Measurements from ENCODE around the gene PPARD. TPM values are rescaled to one million over a fixed set of nuclear protein-coding genes. Genes with fewer than 3 reads are reported as not detected.
"Not testable (repeated sequence)": the region's sequence is repeated elsewhere in the genome, so short reads cannot be mapped to it uniquely, and the experiment has no call there.

PPARD gene
- total RNA-seq, 1 donor from 2014 or later = 20.8 TPM

DNA sequence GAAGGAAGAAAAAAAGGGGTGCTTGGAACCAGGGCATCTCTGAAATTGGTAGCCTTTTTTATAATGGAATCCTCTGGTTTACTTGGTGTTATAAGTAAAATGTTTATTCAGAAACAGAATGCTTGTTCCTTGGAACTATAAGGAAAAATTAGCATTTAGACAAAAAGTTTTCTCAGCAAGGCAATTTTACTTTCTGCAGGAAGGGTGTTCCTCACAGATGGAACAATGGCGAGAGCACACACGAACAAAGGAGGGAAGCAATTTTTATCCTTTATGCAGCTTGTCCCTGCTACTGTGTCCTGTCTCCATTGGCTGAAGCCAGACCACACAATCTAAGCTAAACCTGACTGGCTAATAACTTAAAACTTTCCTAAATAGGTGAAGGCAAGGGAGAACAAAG is 87.1 kb downstream of the PPARD start:
- Mint-ChIP-seq H3K36me3 (peaks cover 24% of the 10 kb centered on the region), H3K27ac (no peak overlapping the region), H3K4me1 (peaks cover 4% of the 10 kb centered on the region), H3K4me3 (no peak overlapping the region), H3K27me3 (ENCODE audit: low read depth) (no peaks in the 10 kb centered on the region), H3K9me3 (peaks cover 16% of the 10 kb centered on the region)
- no peak for DNase-seq (ENCODE audit: low spot score in 2 of 2, unreplicated experiment in 2 of 2)
- TF ChIP-seq, protein P1, sequence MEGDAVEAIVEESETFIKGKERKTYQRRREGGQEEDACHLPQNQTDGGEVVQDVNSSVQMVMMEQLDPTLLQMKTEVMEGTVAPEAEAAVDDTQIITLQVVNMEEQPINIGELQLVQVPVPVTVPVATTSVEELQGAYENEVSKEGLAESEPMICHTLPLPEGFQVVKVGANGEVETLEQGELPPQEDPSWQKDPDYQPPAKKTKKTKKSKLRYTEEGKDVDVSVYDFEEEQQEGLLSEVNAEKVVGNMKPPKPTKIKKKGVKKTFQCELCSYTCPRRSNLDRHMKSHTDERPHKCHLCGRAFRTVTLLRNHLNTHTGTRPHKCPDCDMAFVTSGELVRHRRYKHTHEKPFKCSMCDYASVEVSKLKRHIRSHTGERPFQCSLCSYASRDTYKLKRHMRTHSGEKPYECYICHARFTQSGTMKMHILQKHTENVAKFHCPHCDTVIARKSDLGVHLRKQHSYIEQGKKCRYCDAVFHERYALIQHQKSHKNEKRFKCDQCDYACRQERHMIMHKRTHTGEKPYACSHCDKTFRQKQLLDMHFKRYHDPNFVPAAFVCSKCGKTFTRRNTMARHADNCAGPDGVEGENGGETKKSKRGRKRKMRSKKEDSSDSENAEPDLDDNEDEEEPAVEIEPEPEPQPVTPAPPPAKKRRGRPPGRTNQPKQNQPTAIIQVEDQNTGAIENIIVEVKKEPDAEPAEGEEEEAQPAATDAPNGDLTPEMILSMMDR (IDR thresholded peaks at IDR 0.05; ENCODE audit: unreplicated experiment) = no peak

DNA sequence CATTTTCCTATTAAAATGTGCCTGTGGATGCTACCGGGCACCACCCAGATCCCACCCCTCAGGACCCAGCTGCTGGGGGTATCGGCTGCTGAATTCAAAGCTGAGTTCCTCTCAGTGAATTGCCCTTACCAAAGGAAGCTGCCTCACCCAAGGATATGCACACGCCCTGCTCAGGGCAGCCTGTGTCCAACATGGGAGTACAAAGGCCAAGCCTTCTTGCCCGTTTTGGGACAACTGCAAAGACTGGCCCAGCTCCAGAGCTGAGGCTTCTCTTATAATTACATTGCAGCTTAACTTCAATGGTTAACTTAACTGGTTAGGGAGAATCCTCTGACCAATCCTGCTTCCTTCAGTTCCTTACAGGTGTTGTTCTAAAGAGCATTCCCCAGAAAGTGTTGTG is 89.9 kb downstream of the PPARD start:
- TF ChIP-seq, protein P1 (IDR thresholded peaks at IDR 0.05; ENCODE audit: unreplicated experiment) = no peak
- Mint-ChIP-seq H3K27ac (no peak overlapping the region), H3K4me3 (no peak overlapping the region), H3K9me3 (peaks cover 16% of the 10 kb centered on the region), H3K36me3 (peaks cover 19% of the 10 kb centered on the region), H3K27me3 (ENCODE audit: low read depth) (no peaks in the 10 kb centered on the region), H3K4me1 (no peaks in the 10 kb centered on the region)
- DNase-seq (ENCODE audit: low spot score in 2 of 2, unreplicated experiment in 2 of 2) = no peak

DNA sequence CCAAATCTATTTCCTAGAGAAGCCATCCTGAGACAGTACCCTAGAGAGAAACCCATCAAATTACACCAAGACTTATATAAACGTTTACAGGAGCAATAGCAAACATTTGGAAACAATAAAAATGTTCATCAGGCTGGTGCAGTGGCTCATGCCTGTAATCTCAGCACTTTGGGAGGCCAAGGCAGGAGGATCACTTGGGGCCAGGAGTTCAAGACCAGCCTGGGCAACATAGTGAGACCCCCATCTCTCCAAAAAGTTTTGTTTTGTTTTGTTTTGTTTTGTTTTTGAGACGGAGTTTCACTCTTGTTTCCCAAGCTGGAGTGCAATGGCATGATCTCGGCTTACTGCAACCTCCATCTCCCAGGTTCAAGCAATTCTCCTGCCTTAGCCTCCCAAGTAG is 90.3 kb downstream of the PPARD start:
- not testable (repeated sequence) for H3K4me1 Mint-ChIP-seq; DNase-seq (ENCODE audit: low spot score in 2 of 2, unreplicated experiment in 2 of 2); H3K27ac Mint-ChIP-seq; H3K27me3 Mint-ChIP-seq (ENCODE audit: low read depth); H3K4me3 Mint-ChIP-seq
- peaks cover 16% of the 10 kb centered on the region for H3K9me3 Mint-ChIP-seq
- peaks cover 19% of the 10 kb centered on the region for H3K36me3 Mint-ChIP-seq

DNA sequence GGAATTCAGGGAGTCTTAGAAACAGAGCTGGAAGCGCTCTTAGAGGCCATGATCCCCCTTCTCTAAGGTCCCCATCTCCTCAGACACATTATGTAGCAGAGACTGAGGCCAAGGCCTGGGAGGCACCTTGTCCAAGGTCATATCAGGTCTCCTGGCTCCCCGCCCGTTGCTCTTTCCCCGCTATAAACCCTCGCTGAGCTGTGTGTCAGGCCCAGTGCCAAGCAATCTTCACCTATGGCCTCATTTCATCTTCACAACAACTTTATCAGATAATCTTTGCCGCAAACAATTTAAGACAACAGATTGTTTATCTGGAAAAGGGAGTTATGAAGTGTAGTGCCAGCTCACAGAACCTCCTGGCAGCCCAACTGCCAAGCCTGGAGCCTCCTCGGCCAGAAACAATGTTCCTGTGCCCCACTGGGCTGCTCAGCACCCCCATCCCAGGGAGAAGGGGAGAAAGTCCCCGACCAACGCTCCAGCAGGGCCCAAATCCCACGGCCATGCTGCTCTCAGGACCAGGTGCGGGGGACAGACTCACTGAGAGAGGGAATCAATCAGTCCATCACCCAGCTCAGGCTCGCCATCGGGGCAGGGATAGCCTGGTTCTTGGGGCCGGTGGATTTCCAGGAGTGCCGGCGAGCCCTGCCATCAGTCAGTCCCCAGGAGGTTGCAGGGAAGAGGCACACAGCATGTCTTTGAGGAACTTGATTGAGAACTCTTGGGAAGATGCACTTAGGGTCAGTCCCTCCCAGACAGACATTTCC is 92.9 kb downstream of the PPARD start:
- TF ChIP-seq, protein P1 (IDR thresholded peaks at IDR 0.05; ENCODE audit: unreplicated experiment) = no peak
- no peaks in the 10 kb centered on the region for H3K4me1 Mint-ChIP-seq
- no peak overlapping the region for H3K27ac Mint-ChIP-seq
- peaks cover 2% of the 10 kb centered on the region for H3K9me3 Mint-ChIP-seq
- no peak for DNase-seq (ENCODE audit: low spot score in 2 of 2, unreplicated experiment in 2 of 2)
- H3K4me3 Mint-ChIP-seq = no peak overlapping the region
- H3K36me3 Mint-ChIP-seq = no peaks in the 10 kb centered on the region
- no peaks in the 10 kb centered on the region for H3K27me3 Mint-ChIP-seq (ENCODE audit: low read depth)

DNA sequence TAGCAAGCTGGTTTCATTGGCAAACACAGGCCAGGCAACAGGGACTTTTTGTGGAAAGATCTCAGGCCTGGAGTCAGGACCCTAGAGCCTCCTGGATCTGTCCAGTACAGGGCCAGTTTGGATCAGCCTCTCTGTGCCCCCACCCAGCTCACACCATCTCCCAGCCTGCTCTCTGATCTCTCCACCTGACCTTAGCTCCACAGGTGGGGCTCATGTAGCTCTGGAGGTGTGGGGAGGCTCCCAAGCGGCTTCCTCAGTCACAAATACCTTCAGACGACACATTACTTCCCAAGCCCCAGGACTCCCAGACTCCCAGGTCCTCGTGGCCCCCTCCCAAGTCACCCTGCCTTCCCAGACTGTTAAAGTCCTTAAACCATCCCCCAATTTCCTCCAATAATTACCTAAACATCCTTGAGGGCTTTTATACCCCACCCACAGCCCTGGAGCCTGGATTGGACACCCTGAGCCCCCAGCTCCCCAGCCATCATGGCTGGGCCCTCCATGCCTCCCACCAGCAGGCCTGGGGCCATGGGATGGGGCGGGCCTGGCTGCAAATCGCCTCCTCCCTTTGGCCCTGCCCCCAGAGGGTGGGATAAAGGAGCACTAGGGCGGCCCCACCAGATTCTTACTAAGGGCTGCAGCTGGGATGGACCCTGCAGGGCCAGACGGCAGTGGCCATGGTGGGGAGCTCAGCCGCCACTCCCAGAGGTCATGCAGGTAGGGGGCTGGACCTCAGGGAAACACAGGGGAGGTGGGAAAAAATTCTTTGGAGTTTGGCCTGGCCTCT is 93.9 kb downstream of the PPARD start:
- no peak for DNase-seq (ENCODE audit: low spot score in 2 of 2, unreplicated experiment in 2 of 2)
- Mint-ChIP-seq H3K4me3 (no peak overlapping the region), H3K27ac (no peak overlapping the region)

DNA sequence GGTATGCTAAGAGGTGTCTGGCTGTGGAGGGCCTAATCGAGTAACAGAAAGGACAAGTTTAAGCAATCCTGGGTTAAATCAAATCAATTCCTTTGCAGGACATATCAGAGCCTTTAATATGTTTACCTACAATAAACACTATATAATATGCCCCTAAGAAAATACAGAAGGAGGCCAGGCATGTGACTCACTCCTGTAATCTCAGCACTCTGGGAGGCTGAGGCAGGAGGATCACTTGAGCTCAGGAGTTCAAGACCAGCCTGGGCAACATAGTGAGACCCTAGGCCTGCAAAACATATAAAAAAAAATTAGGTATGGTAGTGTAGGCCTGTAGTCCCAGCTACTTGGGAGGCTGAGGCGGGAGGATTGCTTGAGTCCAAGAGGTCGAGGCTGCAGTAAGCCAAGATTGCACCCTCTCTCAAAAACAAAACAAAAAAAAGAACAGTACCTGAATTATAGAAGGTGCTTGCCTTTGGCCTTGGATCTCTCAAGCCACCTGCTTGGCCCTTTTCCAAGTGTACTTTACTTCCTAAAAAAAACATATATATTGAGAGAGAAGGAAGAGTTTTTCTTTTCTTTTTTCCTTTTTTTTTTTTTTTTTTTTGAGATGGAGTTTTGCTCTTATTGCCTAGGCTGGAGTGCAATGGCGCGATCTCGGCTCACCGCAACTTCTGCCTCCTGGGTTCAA is 96.2 kb downstream of the PPARD start:
- H3K36me3 Mint-ChIP-seq; DNase-seq (ENCODE audit: low spot score in 2 of 2, unreplicated experiment in 2 of 2); H3K27ac Mint-ChIP-seq; H3K4me3 Mint-ChIP-seq; H3K9me3 Mint-ChIP-seq; H3K27me3 Mint-ChIP-seq (ENCODE audit: low read depth); H3K4me1 Mint-ChIP-seq: not testable (repeated sequence)

More for the DNA sequence above, 93.9 kb downstream of the PPARD start:
- Mint-ChIP-seq H3K27me3 (ENCODE audit: low read depth) (no peaks in the 10 kb centered on the region), H3K36me3 (no peaks in the 10 kb centered on the region), H3K9me3 (no peaks in the 10 kb centered on the region), H3K4me1 (no peaks in the 10 kb centered on the region)
- TF ChIP-seq, protein P1 (IDR thresholded peaks at IDR 0.05; ENCODE audit: unreplicated experiment) = no peak

Data from mesothelial cell of epicardium (in vitro differentiated cells).